NCI-H82 (cell line): ENCODE measurements around the gene KCNQ1OT1.

Experiments used
- DNase-seq: peaks from one replicate; lab custom pipeline; 2025; lab: John Stamatoyannopoulos, UW

KCNQ1OT1 gene

DNA sequence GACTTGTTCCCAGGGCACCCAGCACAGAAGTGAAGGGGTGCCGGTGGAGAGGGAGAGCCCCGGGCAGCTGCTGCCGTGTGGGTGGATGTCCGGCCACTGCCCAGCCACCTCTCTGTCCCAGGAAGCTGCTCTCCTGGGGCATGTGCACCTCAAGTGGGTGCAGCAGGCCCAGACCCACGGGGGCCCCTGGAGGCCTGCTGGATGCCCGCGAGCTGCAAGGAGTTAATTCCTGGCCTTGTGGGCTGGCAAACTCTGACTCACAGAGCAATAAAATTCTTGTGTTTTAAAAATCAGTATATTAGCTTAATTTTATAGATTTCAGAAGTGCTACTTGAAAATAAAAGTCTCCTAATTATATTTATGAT is 37.4 kb upstream of the KCNQ1OT1 start:
- no peak for DNase-seq

DNA sequence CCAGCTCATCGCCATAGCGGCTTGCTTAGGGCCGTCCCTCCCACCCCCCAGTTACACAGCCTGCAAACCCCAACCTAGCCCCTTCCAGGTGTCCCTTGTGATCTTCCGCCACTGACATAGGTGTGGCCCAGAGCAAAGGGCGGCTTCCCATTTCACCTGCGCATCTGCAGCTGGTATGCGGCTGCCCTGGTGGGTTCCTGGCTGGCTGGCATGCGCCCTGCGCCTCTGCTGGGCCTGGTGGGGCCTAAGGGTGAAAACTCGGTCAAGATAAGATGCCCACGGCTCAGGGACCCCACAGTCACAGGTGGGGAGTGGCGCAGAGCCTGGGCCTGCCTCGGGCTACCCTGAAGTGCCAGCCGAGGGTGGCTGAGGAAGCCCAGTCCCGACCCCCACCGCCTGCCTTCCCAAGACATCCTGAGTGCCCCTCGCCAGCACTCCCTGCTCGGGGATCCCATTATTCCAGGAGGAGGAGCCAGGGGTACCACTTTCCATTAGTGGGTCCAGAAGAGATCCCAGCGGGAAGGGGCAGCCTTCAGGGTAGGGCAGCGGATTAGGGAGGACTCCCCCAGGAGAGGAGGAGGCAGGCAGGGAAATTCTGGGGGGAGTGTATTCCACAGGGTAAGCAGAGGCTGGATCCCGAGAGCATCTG is 36.9 kb upstream of the KCNQ1OT1 start:
- no peak for DNase-seq

DNA sequence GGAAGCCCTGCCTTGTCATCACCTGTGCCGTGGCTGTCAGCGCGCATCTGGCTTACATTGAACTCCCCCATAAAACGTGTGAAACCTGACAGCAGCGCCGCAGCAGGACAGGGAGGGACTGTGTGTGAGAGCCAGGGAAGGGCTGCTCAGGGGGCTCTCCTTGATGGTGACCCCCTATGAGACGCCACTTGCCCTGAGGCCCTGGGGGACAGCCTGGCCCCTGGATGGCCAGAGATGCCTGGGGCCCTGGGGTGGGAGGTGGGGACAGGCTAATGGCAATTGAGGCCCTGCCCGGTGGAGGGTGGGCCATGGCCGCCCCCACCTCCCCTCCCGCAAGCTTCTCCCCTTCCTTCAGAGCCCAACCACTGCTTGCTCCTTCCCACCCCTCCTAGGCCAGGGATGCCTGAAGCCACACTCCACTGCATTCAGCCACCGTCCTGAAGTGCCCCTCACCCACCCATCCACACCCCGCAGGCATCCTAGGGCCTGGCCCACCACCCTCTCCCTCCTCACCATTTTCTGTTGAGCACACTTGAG is 35.3 kb upstream of the KCNQ1OT1 start:
- DNase-seq, result no peak

DNA sequence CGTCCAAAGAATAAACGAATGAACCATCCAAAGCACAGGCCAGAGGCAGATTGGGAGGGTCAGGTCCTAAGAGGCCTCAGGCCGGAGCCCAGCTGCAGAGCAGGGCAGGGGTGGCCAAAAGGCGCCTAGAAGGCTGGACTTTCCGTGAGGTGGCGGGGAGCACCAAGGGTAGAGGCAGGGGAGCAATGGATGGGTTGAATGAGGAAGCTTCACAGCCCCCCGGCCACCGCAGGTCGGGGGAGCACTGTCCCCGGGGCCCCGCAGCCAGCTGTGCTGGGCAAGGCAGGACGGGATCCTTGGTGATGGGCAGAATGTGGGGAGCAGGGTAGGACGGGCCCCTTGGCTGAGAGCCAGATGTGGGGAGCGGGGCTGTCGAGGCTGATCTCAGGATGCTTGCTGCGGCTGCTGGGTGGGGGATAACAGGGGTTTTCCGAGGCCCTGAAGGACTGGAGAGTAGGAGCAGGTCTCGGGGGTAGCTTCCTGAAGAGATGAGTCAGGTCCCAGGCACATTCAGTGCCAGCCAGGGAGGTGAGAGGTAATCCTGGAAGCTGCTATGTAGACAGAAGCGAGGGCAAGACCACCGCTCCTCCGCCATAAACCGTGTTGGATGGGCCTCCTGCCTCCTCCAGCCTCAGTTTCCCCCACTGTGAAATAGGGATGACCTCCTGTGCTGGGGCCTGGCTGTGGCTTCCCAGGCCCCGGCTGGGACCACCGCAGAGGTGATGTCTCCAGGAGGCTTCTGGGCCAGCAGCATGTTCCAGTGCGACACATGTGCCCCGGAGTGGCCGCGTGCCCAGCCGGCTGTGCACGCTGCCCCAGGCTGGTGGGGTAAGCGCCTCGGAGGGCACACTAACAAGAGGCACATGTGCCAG is 34.6 kb upstream of the KCNQ1OT1 start:
- no peak for DNase-seq

DNA sequence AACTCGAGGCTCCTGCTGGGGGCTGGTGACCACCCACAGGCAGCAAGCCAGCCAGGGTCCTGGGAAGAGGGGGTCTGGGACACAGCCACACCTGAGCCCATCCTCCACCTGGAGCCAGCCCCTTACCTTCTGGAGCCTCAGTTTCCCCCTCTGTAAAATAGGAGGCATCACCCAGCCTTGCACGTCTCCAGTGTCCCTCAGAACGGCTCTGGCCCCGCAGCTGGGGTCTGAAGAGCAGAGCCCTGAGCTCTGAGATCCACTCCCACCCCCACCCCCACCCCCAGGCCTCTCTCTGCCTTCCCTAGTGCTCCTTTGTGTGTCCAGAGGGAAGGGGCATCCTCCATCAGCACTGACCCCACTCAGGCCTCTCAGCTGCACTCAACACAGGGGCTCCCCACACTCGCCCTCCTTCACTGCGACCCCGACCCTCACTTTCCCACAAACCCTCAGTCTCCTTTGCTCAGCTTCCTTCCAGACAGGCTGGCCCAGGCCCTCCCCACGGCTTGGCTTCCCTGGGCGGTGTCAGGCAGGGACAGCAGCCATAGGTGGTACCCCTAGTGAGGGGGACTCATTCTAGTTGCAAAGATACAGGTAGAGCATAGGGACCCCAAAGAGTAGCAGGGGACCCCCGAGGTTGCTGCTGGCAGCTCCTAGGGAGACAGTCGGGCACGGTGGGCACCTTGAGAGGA is 33.3 kb upstream of the KCNQ1OT1 start:
- DNase-seq, result no peak

DNA sequence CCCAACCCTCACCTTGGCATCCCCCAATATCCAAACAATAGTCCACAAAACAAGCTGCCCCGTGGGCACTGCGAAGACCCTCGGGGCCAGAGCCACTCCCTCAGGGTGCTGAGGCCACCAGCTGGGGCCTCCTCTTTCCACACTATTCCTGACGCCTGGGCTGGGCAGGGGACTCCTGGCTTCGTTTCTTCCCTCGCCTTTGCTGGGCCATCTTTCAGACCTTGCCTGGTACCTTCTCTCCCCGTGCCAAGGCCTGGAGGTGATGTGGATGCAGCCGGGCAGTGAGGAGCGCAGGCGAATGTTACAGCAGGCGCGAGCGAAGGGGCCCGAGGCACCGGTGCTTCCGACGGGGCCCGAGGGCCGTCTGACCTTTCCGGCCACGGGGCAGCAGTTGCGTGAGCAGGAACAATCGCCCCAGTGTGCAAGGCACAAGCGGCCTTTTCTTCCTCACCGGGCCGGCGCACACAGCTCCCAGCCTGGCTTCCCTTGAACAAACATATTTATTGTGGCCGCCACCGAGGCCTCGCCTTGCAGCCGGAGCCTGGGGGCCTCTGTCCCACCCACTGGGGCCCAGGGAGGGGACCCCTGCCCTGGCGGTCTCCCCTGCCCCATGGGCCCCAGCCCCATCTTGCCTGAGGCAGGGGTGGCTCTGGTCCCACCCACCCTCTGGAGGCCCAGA is 32.6 kb upstream of the KCNQ1OT1 start:
- DNase-seq, result no peak

DNA sequence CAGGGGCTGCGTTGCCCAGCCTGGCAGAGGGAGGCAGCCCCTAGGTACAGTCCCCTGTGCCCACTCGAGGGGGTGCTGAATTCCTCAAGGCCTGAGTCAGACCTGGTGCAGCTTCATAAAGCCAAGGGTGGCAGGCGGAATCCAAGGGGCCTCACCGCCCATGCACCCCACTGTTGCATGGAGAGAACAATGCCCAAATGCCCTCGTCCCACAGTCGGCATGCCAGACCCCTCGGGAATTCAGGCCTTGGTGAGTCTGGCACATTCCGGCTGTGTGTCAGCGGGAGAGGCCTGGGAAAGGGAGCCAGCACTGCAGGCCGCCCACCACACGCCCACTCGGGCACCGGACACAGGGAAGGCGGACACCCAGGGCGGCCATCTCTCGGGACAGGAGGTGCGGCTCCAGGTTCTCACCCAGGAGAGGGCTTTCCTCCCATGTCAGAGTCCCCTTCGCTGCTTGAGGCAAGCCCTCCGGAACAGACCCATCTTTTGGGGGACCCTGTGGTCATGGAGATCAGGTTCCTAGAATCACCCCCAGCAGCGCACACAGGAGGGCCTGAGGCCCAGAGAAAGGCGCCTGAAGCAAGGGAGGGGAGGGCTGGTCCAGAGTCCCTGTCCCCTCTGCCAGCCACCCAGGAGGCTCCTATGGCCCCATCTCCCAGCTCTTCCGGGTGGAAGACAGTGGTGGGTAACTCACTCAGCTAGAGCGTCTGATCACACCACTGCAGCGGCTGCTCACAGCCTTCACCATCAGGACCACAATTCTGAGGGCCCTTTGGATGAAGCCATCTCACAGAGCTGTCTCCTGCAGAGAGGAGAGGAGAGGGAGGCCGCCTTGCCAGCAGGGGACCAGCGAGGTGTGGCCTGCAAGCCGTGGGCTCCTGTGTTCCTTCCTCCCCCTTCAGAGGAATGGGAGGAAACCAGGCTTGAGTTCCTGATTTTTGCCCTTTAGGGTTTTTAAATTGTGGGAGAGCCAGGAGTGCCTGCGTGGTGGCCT is 31.6 kb upstream of the KCNQ1OT1 start:
- DNase-seq, result no peak

DNA sequence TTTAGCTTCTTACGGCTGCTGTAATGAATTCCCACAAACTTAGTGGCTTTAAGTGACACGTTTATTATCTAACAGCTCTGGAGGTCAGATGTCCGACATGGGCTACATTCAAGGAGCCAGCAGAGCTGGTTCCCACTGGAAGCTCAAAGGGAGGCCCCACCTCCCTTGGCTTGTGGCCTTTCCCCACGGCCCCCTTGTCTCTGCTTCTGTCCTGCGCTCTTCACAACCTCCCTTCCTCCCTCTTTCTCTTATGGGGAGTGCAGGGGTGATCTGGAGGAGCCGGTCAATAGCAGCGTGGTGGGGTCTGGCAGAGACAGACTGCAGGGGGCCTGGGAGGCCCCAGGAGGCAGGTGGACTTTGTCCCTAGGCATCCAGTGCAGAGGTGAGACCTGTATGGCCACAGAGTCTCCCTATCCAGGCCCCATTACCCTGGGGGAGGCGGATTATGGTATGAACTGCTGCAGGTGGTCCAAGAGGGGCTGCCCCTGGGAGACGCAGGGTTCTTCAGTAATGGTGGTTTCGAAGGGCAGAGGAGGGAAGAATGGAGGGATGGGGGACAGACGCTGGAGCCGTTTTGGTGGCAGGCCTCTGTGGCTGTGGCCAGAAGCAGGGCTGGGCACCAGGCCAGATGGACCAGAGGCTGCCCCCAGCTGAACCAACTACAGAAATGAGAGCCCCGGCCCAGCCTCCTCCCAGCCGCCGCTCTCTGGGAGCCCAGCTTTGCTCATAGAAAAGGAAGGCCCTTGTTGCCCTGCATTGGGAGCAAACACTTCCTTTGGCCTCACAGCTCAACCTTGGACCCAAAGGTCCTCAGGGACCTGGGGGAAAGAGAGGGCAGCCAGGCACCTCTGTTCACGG is 30.7 kb upstream of the KCNQ1OT1 start:
- no peak for DNase-seq

DNA sequence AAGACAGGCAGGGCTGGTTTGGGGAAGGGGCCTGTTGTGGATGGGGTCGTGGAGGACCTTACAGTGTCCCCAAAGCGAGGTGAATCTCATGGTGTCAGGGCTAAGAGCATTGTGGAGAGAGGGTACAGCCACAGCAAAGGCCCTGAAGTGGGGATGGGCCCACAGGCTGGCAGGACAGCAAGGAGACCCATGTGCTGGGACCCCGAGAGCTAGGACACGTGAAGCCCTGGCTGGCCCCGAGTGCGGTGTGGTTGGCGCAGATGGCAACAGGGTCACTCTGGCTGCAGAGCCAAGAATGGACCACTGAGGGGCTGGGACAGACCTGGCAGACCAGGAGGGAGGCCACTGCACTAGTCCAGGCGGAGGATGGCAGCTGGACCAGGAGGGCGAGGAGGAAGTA is 30.0 kb upstream of the KCNQ1OT1 start:
- no peak for DNase-seq

DNA sequence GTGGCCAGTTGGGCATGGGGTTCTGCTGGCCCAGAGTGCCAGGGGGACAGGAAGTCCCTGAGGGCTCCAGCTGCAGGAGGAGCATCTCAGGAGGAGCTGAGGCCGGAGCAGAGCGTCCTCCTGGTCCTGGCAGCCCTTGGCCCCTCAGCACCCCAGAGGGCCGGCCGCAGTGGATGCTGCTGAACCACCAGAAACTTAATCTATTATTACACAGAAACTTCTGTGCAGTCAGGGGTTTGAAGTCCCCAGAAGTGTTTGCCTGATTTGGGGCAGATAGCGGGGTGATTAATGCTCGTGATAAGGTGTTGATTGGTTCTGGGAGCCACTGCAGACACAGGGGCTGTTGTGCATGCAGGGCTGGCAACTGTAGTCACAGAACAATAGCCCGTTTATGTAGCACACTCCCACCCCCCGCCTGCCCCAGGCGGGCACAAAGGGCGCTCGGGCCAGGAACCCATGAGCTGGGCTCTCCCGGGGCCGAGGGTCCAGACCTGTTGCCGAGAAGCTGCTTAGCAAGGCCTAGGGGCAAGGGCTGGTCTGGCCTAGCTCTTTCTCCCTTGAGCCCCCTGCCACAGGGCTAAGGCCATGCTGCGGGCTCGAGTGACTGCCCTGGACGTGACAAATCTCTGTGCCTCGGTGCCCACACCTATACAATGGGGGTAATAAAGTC is 29.0 kb upstream of the KCNQ1OT1 start:
- no peak for DNase-seq

DNA sequence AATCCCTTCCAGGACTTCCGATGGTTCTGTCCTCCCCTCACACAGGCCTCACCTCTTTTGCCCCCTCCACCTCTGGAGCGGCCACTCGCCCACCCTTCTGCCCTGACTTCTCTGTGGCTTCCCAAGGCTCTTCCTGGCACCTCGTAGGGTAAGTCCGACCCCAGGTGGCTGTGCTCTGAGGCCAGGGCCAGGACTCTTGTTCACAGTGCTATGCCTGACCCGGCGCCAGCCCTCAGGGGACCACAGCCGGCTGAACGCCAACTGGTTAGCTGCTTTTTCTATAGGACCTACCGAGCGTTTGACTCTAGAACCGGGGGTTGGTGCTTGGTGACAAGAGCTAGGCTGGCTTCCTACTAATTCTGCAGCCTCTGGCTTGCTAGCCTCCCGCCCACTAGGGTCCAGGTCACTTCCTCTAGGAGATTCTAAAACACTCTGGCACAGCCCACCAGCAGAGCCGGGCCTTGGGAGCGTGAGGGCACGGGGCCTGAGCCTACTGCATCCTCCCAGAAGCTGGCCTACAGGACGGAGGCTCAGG is 28.4 kb upstream of the KCNQ1OT1 start:
- DNase-seq, result no peak

DNA sequence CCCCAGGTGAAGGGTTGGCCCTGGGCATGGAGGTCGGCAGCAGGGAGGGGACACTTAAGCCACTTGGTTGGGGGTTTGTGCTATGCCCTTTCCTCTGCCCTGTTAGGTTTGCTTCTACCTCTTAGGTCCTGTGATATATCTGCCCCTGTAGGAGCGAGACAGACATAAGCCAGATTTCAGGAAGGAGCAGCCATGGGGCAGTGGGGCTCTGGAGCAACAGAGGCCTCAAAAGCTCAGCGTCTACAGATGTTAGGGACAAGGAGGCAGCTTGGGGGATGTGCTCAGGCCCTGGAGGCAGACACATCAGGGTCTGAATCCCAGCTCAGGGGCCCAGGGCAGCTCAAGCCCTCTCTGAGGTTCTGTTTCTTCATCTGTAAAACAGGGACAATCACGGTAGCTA is 27.2 kb upstream of the KCNQ1OT1 start:
- no peak for DNase-seq

DNA sequence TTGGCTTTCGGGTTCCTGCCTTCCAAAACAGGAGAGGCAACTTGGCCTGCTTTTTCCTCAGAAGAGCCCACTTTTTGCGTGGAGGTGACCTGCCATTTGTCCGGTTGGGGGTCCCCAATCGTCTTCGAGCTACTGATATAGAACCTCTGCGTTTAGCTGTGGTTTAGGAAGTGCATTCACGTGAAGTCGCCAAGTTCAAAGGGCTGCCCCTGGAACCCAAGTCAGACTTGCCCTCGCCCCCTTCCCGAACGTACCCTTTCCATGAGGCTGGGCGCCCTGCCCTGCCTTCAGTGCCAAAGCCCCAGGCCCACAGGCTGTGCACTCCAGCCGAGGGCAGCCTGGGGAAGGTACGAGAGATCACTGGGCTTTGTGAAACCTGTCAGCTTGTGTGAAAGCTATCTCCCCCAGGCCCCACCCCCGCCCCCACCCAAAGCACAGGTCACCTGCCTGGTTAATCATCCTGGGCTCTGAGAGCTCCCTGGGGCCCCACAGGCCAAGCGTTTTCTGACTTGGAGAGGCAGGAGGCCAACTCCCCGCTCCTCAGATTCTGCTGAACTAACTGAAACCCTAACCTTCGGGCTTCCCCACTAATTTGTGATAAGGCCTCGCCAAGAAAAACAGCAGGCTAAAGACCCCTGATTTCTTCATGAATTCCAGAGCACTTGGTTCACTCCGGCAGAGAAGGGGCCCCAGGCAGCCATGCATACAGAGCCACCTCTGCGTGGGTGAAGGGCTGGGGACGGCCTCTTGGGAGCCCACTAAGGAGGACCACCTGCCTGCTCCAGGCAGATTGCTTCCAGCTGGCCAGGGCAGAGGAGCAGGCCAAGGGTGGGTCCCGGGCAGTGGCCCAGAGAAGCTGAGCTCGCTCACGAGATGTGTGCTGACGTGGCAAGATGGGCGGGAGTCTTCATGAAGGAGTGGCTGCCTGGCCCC is 25.8 kb upstream of the KCNQ1OT1 start:
- DNase-seq, result no peak

DNA sequence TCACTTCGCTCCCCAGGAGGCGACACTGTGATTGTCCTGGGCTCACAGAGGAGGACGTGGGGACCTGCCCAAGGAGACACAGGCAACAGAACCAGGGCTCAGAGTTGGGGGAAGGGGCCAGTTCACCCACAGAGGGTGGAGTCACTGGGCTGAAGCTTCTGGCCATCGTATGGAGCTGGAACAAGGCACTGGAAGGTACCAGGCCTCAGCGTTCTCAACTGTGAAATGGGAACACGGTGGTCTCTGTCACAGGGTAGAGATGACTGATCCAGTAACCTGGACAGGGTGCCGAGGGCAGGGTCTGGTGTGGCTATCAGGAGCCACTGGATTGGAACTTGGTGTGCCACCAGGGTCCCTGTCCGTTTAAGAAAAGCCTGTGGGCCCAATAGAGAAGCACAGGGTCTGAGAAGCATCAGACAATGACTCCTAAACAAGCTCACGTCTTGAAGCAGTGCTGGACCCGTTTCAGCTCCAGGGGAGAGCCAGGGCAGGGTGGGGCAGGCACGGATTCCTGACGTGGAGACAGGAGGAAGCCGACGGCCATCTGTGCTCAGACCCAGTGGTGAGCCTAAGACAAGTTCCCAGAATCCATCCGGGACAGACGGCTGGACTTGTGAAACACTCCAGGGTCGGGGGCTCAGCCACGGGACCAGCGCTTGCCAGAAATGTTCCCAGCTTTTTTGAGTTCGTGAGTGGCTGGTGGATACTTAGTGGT is 25.0 kb upstream of the KCNQ1OT1 start:
- no peak for DNase-seq

DNA sequence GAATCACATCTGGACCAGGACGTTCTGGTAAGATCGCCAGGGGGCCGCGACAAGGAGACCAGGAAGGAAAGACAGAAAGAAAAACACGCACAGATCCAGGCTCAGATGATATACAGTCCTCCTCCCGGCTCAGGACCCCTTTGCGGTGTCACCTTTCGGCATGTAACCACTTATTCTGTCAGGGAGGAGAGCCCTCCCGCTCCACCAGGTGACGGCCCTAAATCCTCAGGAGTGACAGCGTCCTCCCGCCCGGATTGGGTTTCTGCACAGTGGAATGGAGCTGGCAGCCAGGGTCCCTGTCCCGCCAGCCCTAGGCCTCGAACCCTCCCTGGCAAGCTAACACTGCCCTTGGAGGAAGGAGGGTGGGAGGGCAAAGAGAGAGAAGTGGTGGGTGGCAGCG is 24.3 kb upstream of the KCNQ1OT1 start:
- DNase-seq, result no peak

DNA sequence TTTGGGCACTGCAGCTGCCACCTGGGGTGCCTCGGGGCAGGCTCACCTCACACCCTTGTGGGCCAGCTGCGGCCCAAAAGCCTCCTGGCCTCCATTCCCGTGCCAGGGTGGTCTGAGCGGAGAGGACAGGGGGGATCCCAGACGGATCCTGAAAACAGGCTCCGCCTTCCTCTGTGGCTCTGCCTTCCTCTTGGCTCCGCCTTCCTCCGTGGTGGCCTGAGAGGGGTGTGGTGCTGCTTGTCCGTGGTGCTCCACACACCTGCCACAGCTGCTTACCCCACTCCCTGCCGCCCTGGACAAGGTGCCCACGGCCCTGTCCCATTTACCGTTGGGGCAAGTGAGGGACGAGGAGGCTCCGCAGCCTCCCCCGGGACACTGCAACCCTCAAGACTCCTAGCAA is 23.2 kb upstream of the KCNQ1OT1 start:
- no peak for DNase-seq

DNA sequence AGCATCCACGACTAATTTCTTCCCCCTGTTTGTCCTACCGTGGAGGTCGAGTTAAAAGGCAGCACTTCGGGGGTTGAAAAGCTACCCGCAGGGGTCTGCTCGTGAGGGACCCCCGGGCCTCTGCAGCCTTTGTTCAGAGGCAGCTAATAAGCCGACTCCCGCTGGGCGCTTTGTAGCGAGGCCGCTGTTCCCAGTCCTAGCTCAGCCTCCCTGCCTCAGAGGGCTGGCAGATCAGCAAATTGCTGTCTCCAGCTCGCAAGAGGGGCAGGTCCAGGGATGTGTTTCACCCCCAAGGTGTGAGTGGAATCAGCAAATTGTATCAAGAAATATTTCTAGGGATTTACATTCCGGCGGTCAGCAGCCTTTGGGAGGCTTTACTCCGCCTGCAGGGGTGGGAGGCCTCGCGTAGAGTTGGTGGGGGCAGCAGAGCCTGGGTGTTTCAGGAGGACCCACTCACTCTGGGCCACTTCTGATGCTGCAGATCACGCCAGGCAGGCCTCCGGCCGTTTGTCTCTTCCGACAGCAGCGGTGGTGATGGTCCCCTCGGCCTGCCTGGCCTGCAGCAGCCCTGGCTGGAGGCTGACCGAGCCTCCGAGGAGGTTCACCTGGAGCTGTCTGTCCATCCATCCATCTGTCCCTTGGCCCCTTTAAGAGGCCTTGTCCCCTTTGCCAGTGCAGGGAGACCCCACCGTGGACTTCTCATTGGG is 21.6 kb upstream of the KCNQ1OT1 start:
- no peak for DNase-seq
